NCI-H2081 (cell line): ENCODE results near the gene ANO10.
"Not testable (repeated sequence)": the region's sequence is repeated elsewhere in the genome, so short reads cannot be mapped to it uniquely, and the experiment has no call there.

Source experiments
- DNase-seq, 2 experiments: peaks; one replicate each; lab custom pipeline; 2025; lab: John Stamatoyannopoulos, UW

Gene ANO10

GRCh38 chr3:43372809-43373559, 248.8 kb downstream of the ANO10 start:
- no peak for DNase-seq

DNA sequence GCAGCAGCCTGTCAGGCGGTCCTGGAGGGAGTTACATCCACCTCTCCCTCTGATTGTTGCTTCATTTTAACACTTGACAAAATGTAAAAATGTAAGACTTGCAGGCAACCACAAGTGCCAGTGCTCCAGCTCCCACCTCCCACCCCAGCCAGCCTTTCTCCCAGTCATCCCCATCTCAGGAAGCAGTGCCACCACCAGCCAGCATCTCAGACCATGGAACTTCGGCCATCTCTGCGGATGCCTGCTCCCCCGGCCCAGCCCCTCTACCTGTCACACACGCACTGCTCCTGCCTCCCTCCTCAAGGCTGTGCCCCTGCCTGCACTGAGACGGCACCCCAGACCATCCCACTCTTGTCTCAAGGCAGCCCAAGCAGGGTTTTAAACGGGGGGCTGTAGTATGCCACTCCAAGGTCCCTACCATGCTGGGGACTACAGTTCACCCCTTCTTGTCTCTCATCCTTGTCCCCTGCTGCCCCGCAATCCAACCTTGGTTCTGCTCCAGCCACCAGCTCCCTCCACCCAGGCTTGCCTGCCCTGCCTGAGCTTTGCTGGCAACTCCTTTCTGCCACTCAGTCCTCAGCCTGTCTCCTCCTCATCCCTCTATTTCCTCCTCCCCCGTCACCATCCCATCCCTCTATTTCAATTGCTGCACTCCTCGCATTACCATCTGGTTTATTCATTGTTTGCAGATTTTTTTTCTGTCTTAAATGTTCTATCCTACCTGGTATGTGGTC, 249.6 kb downstream of the ANO10 start:
- no peak for DNase-seq

GRCh38 chr3:43371494-43371893, 250.3 kb downstream of the ANO10 start:
- no peak for DNase-seq

DNA sequence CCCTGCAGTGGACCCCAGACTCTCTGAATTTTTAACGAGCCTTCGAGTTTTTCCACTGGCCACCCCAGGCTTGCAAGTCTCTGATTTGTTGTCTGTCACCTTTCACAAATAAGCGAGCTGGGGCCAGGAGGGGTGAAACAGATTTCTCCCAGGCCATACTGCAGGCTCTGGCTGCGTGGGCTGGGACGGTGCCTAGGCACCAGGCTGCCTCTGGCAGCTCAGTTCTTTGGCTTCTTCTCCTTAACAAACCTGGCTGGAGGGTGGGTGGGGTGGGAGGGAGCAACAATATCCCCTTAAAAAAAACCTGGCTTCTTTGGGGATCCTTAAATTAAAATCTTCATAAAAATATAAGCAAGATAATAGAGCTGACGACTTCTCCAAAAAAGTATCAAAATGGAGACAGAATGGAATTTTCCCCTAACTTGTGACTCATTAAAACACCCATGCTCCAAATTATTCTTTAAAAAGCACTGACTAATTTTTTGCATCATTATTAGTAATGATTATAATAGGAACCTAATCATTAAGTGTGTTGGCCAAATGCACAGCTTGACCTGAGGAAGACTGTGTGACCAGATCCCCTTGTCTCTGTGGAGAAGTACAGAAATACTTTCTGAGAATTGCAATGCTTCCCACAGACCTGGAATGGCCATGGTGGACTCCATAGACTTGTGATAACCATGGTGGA, 251.4 kb downstream of the ANO10 start:
- no peak for DNase-seq

DNA sequence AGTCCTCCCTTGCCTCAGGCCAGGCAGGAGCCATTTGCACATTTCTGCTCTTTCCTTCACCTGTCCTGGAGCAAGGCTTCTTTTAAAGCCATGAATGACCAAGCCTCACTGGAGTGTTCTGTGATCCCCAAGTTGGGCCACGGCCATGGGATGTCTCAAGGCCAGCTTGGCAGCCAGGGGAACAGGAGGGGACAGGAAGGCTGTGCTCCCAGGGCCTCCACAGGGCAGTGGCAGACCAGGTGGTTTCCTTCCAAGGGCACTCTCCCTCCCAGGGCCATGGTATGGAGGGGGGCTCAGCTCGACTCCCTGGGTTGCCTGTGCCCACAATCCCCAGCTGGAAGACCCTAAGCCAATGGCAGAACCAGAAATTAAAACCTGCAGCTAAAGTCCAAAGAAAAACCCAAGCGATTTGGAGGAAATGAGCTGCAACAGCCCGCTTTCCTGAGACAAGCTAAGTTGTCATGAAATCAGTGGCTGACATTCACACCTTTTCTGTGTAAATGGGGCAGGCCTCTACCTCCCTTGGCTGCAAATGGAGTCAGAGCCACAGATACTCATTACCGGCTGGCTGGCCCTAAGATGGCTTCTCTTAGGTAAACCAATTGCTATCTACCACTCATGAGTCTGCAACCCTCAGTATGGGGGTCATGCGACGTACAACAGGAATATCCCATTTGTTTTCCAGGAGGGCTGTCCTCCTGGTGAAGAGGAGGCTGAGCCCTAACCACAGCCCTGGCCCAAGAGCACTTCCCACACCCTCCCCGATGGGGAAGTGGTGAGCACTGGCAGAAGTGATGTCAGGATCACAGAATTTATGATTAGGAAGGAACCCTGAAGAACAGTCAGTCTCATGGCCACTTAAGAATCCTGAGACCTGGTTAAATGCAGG, 252.2 kb downstream of the ANO10 start:
- DNase-seq, result no peak

- DNase-seq, result no peak
Measured at GRCh38 chr3:43366885-43367284, 254.9 kb downstream of the ANO10 start.

DNA sequence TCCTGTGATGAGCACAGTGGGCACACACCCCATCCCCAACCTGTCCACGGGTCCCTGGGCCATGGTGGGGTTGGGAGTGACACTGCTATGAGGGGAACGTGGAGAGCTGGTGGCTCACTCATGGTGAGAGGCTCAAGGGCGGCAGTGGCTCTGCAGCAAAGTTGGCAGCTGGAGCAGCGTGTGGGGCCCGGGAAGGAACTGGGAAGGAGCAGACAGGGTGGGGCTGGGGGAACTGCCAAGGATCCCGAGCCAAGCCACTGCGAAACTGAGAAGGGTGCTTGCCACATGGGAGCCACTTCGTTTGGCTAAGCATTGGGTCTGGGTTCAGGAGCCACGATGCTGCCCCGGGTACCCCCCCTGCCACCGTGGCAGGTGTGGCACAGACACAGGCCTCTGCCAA, 255.3 kb downstream of the ANO10 start:
- DNase-seq, result no peak

GRCh38 chr3:43365601-43366305, 256.1 kb downstream of the ANO10 start:
- no peak for DNase-seq

DNA sequence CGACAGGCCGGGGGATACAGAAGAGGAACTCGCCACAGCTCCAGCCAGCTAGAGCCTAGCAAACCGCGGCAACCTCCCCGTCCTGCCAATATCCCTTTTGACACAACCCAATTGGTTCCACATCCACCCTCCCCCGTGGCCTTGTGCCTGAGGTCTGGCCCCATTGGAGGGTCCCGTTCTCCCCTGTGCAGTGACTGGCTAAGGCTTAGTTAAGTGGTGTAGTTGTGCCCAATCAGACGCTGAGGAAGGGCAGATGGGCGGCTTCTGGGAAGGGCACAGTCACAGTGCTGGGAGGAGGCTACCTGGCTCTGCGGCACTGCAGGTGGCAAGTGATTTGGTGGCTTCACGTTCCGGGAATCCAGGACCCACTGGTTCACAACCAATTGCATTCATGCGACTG, 256.9 kb downstream of the ANO10 start:
- no peak for DNase-seq

- no peak for DNase-seq
Measured at GRCh38 chr3:43364494-43364893, 257.3 kb downstream of the ANO10 start.

- no peak for DNase-seq
Measured at GRCh38 chr3:43363621-43364266, 258.1 kb downstream of the ANO10 start.

- no peak for DNase-seq
Measured at GRCh38 chr3:43362961-43363360, 258.9 kb downstream of the ANO10 start.

DNA sequence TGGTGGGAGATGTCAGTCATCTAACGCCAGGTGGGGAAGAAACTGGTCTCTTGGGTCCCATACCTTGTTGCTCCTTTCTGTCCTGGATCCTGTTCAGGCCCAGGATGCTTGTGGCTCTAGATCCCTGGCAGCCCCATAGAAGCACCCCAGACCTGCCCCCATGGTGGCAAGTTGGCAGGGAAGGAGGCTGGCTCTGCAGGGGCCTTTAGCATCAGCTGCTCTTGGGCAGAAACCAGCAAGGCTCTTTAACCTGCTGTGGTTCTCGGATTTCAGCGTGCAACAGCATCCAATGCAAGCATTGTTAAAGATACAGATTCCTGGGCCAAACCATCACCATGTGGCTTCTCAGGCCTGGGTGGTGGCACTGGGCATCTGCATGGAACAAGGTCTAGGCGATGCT, 259.6 kb downstream of the ANO10 start:
- no peak for DNase-seq

DNA sequence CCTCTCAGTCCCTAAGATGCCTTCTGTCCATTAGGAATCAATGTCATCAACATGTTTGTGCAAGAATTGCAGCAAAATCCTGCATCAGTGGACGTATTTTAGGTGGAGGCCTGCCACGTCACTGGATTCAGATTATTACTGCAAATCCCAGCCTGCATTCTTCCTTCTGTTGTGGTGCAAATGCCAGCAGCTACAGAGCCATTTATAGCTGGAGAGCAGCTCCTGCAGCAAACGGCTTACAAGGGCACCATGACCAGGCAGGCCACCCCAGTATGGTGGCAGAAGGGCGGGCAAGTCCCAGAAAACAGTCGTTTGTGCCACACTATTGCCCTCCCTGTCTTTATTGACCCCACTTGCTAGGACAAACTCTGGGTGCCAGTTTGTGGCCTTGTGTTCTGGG, 260.7 kb downstream of the ANO10 start:
- no peak for DNase-seq

- not testable (repeated sequence) for DNase-seq
Measured at GRCh38 chr3:43356033-43356432, 265.8 kb downstream of the ANO10 start.

DNA sequence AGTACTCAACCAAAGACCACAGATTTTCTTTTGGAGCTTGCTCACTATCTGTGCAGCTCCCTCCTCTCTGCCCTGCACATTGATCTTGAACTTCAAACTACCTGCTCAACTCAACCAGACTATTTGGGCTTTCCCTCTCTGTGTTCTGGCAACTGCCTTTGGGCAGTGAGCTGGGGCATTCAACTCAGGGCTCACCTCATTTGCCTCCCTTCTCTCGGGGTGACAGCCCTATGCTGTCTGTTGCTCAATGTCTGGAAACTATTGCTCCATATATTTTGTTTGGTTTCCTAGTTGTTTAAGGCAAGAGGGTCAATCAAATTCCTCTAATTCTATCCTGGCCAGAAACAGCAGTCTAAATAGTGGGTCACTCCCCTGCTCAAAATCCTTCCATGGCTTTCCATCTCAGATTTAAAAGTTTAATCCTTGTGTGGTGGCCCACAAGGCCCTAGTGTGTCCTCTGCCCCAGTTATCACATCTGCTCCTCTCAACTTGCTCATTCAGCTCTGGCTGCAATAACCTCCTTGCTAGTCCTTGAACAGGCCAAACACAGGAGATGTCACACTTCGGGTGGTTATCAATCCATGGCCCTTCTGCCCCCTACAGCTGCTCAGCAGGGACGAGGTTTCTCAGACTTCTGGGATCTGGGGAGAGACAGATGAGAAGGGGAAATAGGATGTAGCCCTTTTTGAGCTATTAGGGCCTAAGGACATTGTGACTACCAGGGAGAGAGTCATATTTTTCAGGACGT, 267.7 kb downstream of the ANO10 start:
- DNase-seq, result no peak

DNA sequence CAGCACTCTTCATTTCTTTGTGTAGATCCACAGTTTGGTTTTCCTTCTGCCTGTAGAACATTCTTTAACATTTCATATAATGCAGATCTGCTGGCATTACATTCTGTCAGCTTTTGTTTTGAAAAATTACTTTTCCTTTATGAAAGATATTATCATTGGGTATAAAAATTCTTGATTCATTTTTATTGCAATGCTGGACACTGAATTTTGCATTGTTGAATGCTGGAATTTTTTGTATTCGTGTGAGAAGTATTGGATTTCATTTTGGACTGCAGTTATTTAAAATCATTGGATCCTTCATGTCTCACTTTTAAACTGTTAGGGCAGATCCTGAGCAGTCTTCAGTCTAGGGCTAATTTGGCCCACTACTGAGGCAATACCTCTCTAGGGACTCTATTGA, 268.4 kb downstream of the ANO10 start:
- DNase-seq, result no peak

GRCh38 chr3:43349716-43350115, 272.1 kb downstream of the ANO10 start:
- DNase-seq, result no peak

DNA sequence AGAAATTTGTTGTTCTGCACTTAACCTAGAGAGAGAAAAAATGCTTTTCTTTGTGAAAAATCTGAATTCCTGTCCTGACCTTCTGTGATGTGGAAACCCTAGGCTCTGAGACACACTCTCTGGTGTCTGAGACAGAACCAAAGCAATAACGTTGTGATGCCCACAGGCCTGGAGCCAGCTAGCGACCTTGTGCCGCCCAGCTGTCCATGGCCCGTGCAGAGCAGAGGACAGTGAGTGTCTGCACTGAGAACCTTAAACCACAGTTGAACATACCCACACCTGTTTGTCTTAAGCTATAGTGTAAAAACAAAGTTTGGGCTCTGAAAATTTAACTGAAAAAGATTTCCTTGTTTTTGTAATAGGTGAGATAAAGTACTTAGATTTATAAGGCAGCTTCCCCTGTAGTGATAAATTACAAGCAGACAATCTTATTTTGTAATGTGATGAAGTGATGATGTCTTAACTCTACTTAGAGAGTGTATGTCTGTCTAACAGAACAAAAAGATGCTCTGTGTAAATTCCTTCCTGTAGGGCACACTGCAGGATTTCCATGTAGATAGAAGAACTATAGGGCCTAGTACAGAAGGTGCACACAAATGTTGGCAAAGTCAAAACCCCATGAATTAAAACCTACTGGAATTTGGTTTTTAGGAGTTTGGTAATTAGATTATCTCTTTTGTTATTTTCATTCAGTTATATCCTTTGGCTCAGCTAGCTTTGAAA, 272.8 kb downstream of the ANO10 start:
- no peak for DNase-seq
